ENCODE results near the gene PNLIP. TPM values are rescaled to one million over a fixed set of nuclear protein-coding genes. Genes with fewer than 3 reads are reported as not detected.

Gene PNLIP
- total RNA-seq, 4 donors from 2014 or later: not detected

GRCh38 chr10:116599991-116600390 is 54.3 kb downstream of the PNLIP start:
- Histone ChIP-seq H3K36me3 (no peaks in the 10 kb centered on the region), H3K27me3 (peaks cover 0 to 5% (median 0%) of the 10 kb centered on the region in 4 donors), H3K4me3 (no peak overlapping the region), H3K27ac (replicated peaks in 1 of 4) (no peak overlapping the region), H3K9me3 (no peaks in the 10 kb centered on the region), H3K4me1 (no peaks in the 10 kb centered on the region)
- TF ChIP-seq POLR2A (IDR thresholded peaks at IDR 0.05; ENCODE audit: low read depth): no peak
- TF ChIP-seq, protein P1, sequence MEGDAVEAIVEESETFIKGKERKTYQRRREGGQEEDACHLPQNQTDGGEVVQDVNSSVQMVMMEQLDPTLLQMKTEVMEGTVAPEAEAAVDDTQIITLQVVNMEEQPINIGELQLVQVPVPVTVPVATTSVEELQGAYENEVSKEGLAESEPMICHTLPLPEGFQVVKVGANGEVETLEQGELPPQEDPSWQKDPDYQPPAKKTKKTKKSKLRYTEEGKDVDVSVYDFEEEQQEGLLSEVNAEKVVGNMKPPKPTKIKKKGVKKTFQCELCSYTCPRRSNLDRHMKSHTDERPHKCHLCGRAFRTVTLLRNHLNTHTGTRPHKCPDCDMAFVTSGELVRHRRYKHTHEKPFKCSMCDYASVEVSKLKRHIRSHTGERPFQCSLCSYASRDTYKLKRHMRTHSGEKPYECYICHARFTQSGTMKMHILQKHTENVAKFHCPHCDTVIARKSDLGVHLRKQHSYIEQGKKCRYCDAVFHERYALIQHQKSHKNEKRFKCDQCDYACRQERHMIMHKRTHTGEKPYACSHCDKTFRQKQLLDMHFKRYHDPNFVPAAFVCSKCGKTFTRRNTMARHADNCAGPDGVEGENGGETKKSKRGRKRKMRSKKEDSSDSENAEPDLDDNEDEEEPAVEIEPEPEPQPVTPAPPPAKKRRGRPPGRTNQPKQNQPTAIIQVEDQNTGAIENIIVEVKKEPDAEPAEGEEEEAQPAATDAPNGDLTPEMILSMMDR (IDR thresholded peaks at IDR 0.05): no peak
- no peak for TF ChIP-seq POLR2AphosphoS5 (IDR thresholded peaks at IDR 0.05)
- no peak for TF ChIP-seq EP300 (IDR thresholded peaks at IDR 0.05)
- intact Hi-C loops (cut with DNase I): no loop called here
- WGBS: 56% methylated on average over 5 of the region's 5 CpGs
- no peak for DNase-seq (ENCODE audit: extremely low spot score)

GRCh38 chr10:116602648-116603400 is 57.1 kb downstream of the PNLIP start:
- Histone ChIP-seq H3K36me3 (no peaks in the 10 kb centered on the region), H3K27ac (replicated peaks in 1 of 4) (no peak overlapping the region), H3K27me3 (peaks cover 0 to 12% (median 0%) of the 10 kb centered on the region in 4 donors), H3K4me1 (no peaks in the 10 kb centered on the region), H3K4me3 (no peak overlapping the region), H3K9me3 (no peaks in the 10 kb centered on the region)
- WGBS: 91% methylated on average over 7 of the region's 10 CpGs
- no peak for DNase-seq (ENCODE audit: extremely low spot score)
- intact Hi-C loops (cut with DNase I): no loop called here
- TF ChIP-seq POLR2AphosphoS5 (IDR thresholded peaks at IDR 0.05) (no peak), EP300 (IDR thresholded peaks at IDR 0.05) (no peak), POLR2A (IDR thresholded peaks at IDR 0.05; ENCODE audit: low read depth) (no peak)
- TF ChIP-seq, protein P1 (IDR thresholded peaks at IDR 0.05): no peak

DNA sequence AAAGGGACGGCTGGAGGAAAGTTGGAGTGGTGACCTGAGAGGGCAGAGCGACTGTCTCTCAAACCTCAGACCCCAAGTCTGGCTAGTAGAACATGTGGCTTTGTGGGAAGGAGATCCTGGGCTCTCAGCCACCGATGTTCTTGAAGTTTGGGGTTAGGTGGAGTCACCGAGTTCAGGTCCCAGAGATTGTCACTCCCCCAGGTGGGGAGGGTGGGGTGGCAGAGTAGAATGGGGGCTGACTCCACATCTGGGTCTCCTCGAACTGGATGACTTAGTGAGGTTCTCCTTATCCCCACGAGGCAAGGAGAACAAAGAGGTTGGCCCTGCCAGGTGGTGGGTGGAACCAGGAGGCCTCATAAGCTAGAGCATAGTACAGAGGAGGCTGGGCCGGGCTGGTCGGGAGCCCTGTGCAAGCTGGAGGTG is 60.3 kb downstream of the PNLIP start:
- Histone ChIP-seq H3K4me3 (no peak overlapping the region), H3K4me1 (peaks cover 0 to 8% (median 7%) of the 10 kb centered on the region in 4 donors), H3K27me3 (peaks cover 0 to 42% (median 6%) of the 10 kb centered on the region in 4 donors), H3K36me3 (no peaks in the 10 kb centered on the region), H3K27ac (replicated peaks in 1 of 4) (no peak overlapping the region), H3K9me3 (peaks cover 0 to 6% (median 0%) of the 10 kb centered on the region in 4 donors)
- no peak for DNase-seq (ENCODE audit: extremely low spot score)
- TF ChIP-seq POLR2AphosphoS5 (IDR thresholded peaks at IDR 0.05) (no peak), POLR2A (IDR thresholded peaks at IDR 0.05; ENCODE audit: low read depth) (no peak), EP300 (IDR thresholded peaks at IDR 0.05) (no peak)
- TF ChIP-seq, protein P1 (IDR thresholded peaks at IDR 0.05): no peak
- intact Hi-C loops (cut with DNase I): no loop called here
- 79% methylated on average over 8 of the region's 8 CpGs for WGBS

DNA sequence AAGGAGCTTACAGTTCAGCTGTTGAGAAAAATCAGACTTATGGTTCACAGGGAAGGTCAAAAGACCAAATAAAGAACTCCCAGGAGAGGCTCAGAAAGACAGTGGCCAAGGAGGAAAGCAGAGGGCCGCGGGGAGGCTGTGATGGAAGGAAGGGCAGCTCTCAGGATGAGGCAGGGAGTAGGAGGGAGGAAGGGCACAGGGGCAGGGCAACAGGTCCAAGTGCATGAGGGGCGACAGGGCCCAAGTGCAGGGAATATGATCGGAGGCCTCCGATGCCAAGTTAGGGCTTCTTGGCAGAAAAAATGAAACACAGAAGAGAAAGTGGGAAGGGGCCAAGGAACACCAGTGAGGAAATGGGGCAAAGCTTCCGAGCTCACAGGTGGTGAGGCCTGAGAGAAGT is 61.6 kb downstream of the PNLIP start:
- peaks cover 0 to 8% (median 7%) of the 10 kb centered on the region in 4 donors for H3K4me1 ChIP-seq
- no peak for DNase-seq (ENCODE audit: extremely low spot score)
- H3K9me3 ChIP-seq: peaks cover 0 to 6% (median 0%) of the 10 kb centered on the region in 4 donors
- H3K27me3 ChIP-seq: peaks cover 0 to 38% (median 6%) of the 10 kb centered on the region in 4 donors
- TF ChIP-seq EP300 (IDR thresholded peaks at IDR 0.05) (no peak), POLR2A (IDR thresholded peaks at IDR 0.05; ENCODE audit: low read depth) (no peak), POLR2AphosphoS5 (IDR thresholded peaks at IDR 0.05) (no peak)
- TF ChIP-seq, protein P1 (IDR thresholded peaks at IDR 0.05): no peak
- intact Hi-C loops (cut with DNase I): no loop called here
- H3K4me3 ChIP-seq: no peak overlapping the region
- H3K27ac ChIP-seq (replicated peaks in 1 of 4): no peak overlapping the region
- WGBS: 85% methylated on average over 6 of the region's 6 CpGs
- H3K36me3 ChIP-seq: no peaks in the 10 kb centered on the region
